Ascending aorta (tissue), 2 donors: ENCODE measurements around the gene IFNGR1. TPM values are rescaled to one million over a fixed set of nuclear protein-coding genes. Genes with fewer than 3 reads are reported as not detected.

Source experiments
- DNase-seq, 2 donors: peaks; one replicate each; pipeline ENCODE4 v3.0.0-alpha.2; 2019; ENCODE audit warnings: low spot score in 2 of 2
- H3K27ac ChIP-seq, 2 donors: fragments of 200-600 bp; sonication (generic); one replicate each; pipeline ENCODE4 v1.5.1; 2016 to 2017; ENCODE audit warnings: mild to moderate bottlenecking in 1 of 2
- H3K27me3 ChIP-seq: fragments of 200-600 bp; sonication (generic); one replicate; pipeline ENCODE4 v1.5.1; 2017
- H3K36me3 ChIP-seq, 2 donors: fragments of 200-600 bp; sonication (generic); one replicate each; pipeline ENCODE4 v1.5.1; 2016
- H3K4me1 ChIP-seq, 2 donors: fragments of 200-600 bp; sonication (generic); one replicate each; pipeline ENCODE4 v1.5.1; 2016 to 2017; ENCODE audit warnings: mild to moderate bottlenecking in 1 of 2
- H3K4me3 ChIP-seq, 2 donors: fragments of 200-600 bp; sonication (generic); one replicate each; pipeline ENCODE4 v1.5.1; 2016 to 2017; ENCODE audit warnings: mild to moderate bottlenecking in 1 of 2
- H3K9me3 ChIP-seq, 2 donors: fragments of 200-600 bp; sonication (generic); one replicate each; pipeline ENCODE4 v1.5.1; 2016
- CTCF ChIP-seq, 3 experiments: fragments of 200-600 bp in 2 of 3; fragments of 450-650 bp in 1 of 3; sonication (generic) in 2 of 3; IDR thresholded peaks; one replicate each; pipeline ENCODE4 v1.5.1; 2016 to 2019; ENCODE audit warnings: antibody characterized with exemption in 3 of 3, mild to moderate bottlenecking in 1 of 3, moderate library complexity in 1 of 3
- intact Hi-C: fragments of 100-400 bp; cut with DNase I; formaldehyde crosslinking; loops from one replicate; pipeline ENCODE4 v1.15.1; 2023
- total RNA-seq: library from RNA; depleted of rRNA; stranded (reverse); fragments of >200 nt; gene quantifications from one replicate; pipeline ENCODE4 v1.1.0, GENCODE V29; 2016

Gene IFNGR1
- total RNA-seq, 1 donor from 2014 or later: 47.7 TPM

GRCh38 chr6:137191670-137192069, 27.5 kb downstream of the IFNGR1 start:
- H3K4me3 ChIP-seq: no peak overlapping the region
- H3K4me1 ChIP-seq: peaks cover 0 to 3% of the 10 kb centered on the region in 2 donors
- H3K36me3 ChIP-seq: no peaks in the 10 kb centered on the region
- H3K27ac ChIP-seq: no peak overlapping the region
- no peak for TF ChIP-seq CTCF (IDR thresholded peaks at IDR 0.05)
- DNase-seq: no peak
- H3K9me3 ChIP-seq: peaks cover 0 to 3% of the 10 kb centered on the region in 2 donors
- no peaks in the 10 kb centered on the region for H3K27me3 ChIP-seq
- intact Hi-C loops: no loop called here

- no peak overlapping the region for H3K4me3 ChIP-seq
- no peaks in the 10 kb centered on the region for H3K36me3 ChIP-seq
- no peaks in the 10 kb centered on the region for H3K27me3 ChIP-seq
- peaks cover 0 to 3% of the 10 kb centered on the region in 2 donors for H3K4me1 ChIP-seq
- intact Hi-C loops: no loop called here
- DNase-seq: no peak
- TF ChIP-seq CTCF (IDR thresholded peaks at IDR 0.05): no peak
- H3K27ac ChIP-seq: no peak overlapping the region
- peaks cover 0 to 3% of the 10 kb centered on the region in 2 donors for H3K9me3 ChIP-seq
These were observed 27.9 kb downstream of the IFNGR1 start for GRCh38 chr6:137191236-137191635.

- no peak overlapping the region for H3K27ac ChIP-seq
- no peak for TF ChIP-seq CTCF (IDR thresholded peaks at IDR 0.05)
- DNase-seq: no peak
- intact Hi-C loops: no loop called here
- no peaks in the 10 kb centered on the region for H3K36me3 ChIP-seq
- H3K27me3 ChIP-seq: no peaks in the 10 kb centered on the region
- H3K4me1 ChIP-seq: peaks cover 0 to 3% of the 10 kb centered on the region in 2 donors
- H3K9me3 ChIP-seq: peaks cover 0 to 4% of the 10 kb centered on the region in 2 donors
- no peak overlapping the region for H3K4me3 ChIP-seq
These were observed 28.5 kb downstream of the IFNGR1 start for GRCh38 chr6:137190583-137191094.

- no peak for DNase-seq
- H3K4me3 ChIP-seq: no peak overlapping the region
- H3K36me3 ChIP-seq: no peaks in the 10 kb centered on the region
- no peak overlapping the region for H3K27ac ChIP-seq
- H3K4me1 ChIP-seq: peaks cover 0 to 3% of the 10 kb centered on the region in 2 donors
- H3K9me3 ChIP-seq: peaks cover 8 to 20% of the 10 kb centered on the region in 2 donors
- H3K27me3 ChIP-seq: no peaks in the 10 kb centered on the region
- intact Hi-C loops: no loop called here
- no peak for TF ChIP-seq CTCF (IDR thresholded peaks at IDR 0.05)
These were observed 30.3 kb downstream of the IFNGR1 start for GRCh38 chr6:137188855-137189254.

- intact Hi-C loops: no loop called here
- H3K27me3 ChIP-seq: no peaks in the 10 kb centered on the region
- H3K9me3 ChIP-seq: peaks cover 8 to 29% of the 10 kb centered on the region in 2 donors
- no peak overlapping the region for H3K27ac ChIP-seq
- no peak for TF ChIP-seq CTCF (IDR thresholded peaks at IDR 0.05)
- no peak overlapping the region for H3K4me3 ChIP-seq
- no peaks in the 10 kb centered on the region for H3K4me1 ChIP-seq
- H3K36me3 ChIP-seq: no peaks in the 10 kb centered on the region
- no peak for DNase-seq
These were observed 33.9 kb downstream of the IFNGR1 start for GRCh38 chr6:137185290-137185689.

GRCh38 chr6:137182654-137183073, 36.5 kb downstream of the IFNGR1 start:
- DNase-seq: no peak
- no peak overlapping the region for H3K27ac ChIP-seq
- intact Hi-C loops: no loop called here
- H3K36me3 ChIP-seq: no peaks in the 10 kb centered on the region
- H3K4me1 ChIP-seq: no peaks in the 10 kb centered on the region
- no peak overlapping the region for H3K4me3 ChIP-seq
- H3K27me3 ChIP-seq: no peaks in the 10 kb centered on the region
- no peak for TF ChIP-seq CTCF (IDR thresholded peaks at IDR 0.05)
- H3K9me3 ChIP-seq: peaks cover 8 to 29% of the 10 kb centered on the region in 2 donors
